BJ (cell line): ENCODE data around the gene TAAR6. TPM values are rescaled to one million over a fixed set of nuclear protein-coding genes. Genes with fewer than 3 reads are reported as not detected.

Experiments used
- CTCF ChIA-PET: fragments of 350-600 bp; formaldehyde crosslinking; extraction: SDS; loops from one replicate; lab custom pipeline; 2021; ENCODE audit warnings: antibody characterized with exemption, inconsistent platforms; lab: Yijun Ruan, JAX
- POLR2A ChIA-PET: fragments of 300-600 bp; sonication (Branson Sonifier 250); formaldehyde crosslinking; extraction: SDS; loops from one replicate; lab custom pipeline; 2021; ENCODE audit warnings: antibody characterized with exemption; lab: Charles Lee
- DNase-seq: peaks from one replicate; pipeline ENCODE4 v3.0.0-alpha.2; 2011; ENCODE audit warnings: low read depth
- H3K27me3 ChIP-seq: 2 replicates; pipeline ENCODE4 v1.6.0; 2011; ENCODE audit warnings: low read length; ENCODE audit not compliant: control insufficient read depth, insufficient read depth
- H3K36me3 ChIP-seq: 2 replicates; pipeline ENCODE4 v1.5.1; 2011; ENCODE audit warnings: low read length; ENCODE audit not compliant: control insufficient read depth, insufficient read depth
- H3K4me3 ChIP-seq: 2 replicates; pipeline ENCODE4 v1.5.1; 2011; ENCODE audit warnings: low read depth, mild to moderate bottlenecking, control low read depth, low read length
- polyA plus RNA-seq: library from polyadenylated mRNA; depleted of rRNA; stranded (reverse); fragments of >200 nt; gene quantifications from 2 replicates; pipeline ENCODE4 v1.2.3, GENCODE V29; 2011
- TF ChIP-seq, protein P1 (sequence below): IDR thresholded peaks from 2 replicates; pipeline ENCODE4 v1.5.1; 2011; ENCODE audit warnings: low read depth, mild to moderate bottlenecking, control low read depth, inconsistent platforms, low read length, moderate library complexity; ENCODE audit not compliant: insufficient read depth

TAAR6 gene
- polyA plus RNA-seq, 1 experiment = not detected

DNA sequence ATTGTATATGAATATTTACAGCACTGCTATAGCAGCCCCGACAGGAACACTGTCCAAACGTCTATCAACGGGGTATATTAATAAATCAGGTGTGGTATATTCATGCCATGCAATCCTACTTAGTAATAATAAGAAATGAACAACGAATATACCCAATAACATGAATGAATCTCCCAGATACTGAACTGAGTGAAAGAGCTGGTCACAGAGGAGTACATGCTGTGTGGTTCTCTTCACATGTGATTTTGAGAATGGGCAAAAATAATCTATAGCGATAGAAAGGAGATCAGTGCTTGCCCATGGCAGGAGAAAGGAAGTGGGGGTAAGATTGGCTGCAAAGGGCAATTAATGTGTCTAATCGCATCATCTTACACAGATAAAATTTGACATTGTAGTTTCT, 3.7 kb upstream of the TAAR6 start:
- Histone ChIP-seq H3K27me3 (0 out of 2 replicates have a peak, but pooled peaks cover 4% of the 10 kb centered on the region), H3K4me3 (no peak overlapping the region), H3K36me3 (no peaks in the 10 kb centered on the region)
- TF ChIP-seq, protein P1, sequence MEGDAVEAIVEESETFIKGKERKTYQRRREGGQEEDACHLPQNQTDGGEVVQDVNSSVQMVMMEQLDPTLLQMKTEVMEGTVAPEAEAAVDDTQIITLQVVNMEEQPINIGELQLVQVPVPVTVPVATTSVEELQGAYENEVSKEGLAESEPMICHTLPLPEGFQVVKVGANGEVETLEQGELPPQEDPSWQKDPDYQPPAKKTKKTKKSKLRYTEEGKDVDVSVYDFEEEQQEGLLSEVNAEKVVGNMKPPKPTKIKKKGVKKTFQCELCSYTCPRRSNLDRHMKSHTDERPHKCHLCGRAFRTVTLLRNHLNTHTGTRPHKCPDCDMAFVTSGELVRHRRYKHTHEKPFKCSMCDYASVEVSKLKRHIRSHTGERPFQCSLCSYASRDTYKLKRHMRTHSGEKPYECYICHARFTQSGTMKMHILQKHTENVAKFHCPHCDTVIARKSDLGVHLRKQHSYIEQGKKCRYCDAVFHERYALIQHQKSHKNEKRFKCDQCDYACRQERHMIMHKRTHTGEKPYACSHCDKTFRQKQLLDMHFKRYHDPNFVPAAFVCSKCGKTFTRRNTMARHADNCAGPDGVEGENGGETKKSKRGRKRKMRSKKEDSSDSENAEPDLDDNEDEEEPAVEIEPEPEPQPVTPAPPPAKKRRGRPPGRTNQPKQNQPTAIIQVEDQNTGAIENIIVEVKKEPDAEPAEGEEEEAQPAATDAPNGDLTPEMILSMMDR = no peak
- DNase-seq = no peak
- ChIA-PET CTCF (interaction anchor here (1.0 kb wide), 1 partner anchor 22 kb away, joined by 3 read pairs; no protein-coding TSS in a partner anchor), POLR2A (no interaction called here)

DNA sequence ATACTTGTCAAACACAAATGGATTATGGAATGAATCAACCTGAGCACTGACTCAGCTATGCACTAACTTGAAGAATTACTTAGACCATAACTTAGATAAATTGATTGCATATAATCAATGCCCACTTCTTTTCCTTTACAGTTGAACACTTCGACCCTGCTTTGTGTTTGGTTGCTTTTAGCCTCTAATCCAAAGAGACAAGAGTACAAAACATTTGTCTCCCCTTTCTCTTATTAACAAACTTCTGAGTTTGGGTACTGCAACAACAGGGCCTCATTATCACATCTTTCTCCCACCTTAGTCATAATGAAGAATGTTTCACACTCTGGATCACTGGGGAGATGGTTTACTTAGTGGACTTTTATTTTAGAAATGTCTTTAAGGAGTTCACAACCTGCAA, 2.6 kb upstream of the TAAR6 start:
- TF ChIP-seq, protein P1 = no peak
- H3K4me3 ChIP-seq = no peak overlapping the region
- CTCF ChIA-PET = no interaction called here
- DNase-seq = no peak
- no peaks in the 10 kb centered on the region for H3K36me3 ChIP-seq
- H3K27me3 ChIP-seq = 0 out of 2 replicates have a peak, but pooled peaks cover 4% of the 10 kb centered on the region
- POLR2A ChIA-PET = no interaction called here

DNA sequence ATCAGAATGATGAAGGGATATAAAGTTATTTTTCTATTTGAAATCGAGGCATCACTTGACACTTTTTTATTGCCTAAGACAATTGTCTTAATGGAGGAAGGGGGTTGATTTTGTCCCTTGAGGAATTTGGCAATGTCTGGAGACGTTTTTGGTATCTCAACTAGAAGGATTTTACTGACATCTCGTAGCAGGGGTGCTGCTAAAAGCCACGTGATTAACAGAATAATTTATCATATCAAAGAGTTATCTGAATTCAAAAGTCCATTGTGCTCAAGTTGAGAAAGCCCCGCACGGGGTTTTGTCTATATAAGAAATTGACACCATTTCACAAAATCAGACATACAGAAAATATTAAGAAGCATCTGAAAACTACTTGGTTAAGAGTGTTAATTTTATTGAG, 1.5 kb upstream of the TAAR6 start:
- 0 out of 2 replicates have a peak, but pooled peaks cover 4% of the 10 kb centered on the region for H3K27me3 ChIP-seq
- POLR2A ChIA-PET = no interaction called here

DNA sequence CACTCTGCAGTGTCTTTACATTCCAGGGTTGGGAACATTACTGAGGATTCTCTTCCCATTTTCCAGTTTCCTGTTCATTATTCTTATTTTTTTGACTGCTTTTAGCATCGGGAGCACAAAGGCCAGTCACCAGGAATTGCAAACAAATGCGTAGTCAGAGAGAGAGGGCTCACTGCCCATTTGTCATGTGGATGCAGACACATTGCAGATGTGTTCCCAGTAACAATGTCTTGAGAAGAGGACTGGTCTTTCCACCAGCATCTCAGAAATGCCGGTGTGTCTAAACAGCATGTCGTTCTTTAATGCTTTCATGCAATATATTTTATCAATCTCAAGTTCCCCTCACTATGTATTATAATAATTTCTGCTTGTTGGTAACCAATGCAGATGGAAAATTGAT, 952 bp upstream of the TAAR6 start:
- Histone ChIP-seq H3K36me3 (no peaks in the 10 kb centered on the region), H3K27me3 (0 out of 2 replicates have a peak, but pooled peaks cover 4% of the 10 kb centered on the region), H3K4me3 (no peak overlapping the region)
- DNase-seq = no peak
- ChIA-PET CTCF (no interaction called here), POLR2A (no interaction called here)
- TF ChIP-seq, protein P1 = no peak

More for the DNA sequence above, 1.5 kb upstream of the TAAR6 start:
- Histone ChIP-seq H3K36me3 (no peaks in the 10 kb centered on the region), H3K4me3 (no peak overlapping the region)
- TF ChIP-seq, protein P1 = no peak
- CTCF ChIA-PET = no interaction called here
- no peak for DNase-seq

DNA sequence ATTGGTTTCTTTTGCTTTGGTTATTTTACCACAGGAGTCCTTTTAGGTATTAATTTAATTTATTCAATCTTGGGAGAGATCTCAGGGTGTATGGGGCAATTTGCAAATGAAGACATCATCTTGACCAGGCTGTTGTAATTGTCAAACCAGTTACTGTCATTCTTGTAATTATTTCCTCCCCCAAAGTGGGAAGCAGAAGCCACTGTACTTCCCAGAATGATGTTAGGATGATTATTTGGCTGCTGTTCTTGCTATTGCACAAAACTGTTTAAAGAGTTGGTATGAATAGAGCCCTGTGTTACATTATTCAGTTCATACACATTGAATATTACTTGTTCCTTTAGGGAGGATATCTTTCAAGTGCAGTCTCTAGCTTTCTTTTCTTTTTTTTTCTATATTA, 1.7 kb downstream of the TAAR6 start:
- DNase-seq = no peak
- TF ChIP-seq, protein P1 = no peak
- ChIA-PET POLR2A (no interaction called here), CTCF (interaction anchor here (0.6 kb wide), 1 partner anchor 321 kb away, joined by 3 read pairs; no protein-coding TSS in a partner anchor)
- 0 out of 2 replicates have a peak, but pooled peaks cover 4% of the 10 kb centered on the region for H3K27me3 ChIP-seq
- H3K36me3 ChIP-seq = no peaks in the 10 kb centered on the region
- H3K4me3 ChIP-seq = no peak overlapping the region
